ENCODE measurements around the gene KRTAP10-3. TPM values are rescaled to one million over a fixed set of nuclear protein-coding genes. Genes with fewer than 3 reads are reported as not detected.

Gene KRTAP10-3, protein sequence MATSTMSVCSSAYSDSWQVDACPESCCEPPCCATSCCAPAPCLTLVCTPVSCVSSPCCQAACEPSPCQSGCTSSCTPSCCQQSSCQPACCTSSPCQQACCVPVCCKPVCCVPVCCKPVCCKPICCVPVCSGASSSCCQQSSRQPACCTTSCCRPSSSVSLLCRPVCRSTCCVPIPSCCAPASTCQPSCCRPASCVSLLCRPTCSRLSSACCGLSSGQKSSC
- not detected in 2 replicates for polyA plus RNA-seq (2013)

DNA sequence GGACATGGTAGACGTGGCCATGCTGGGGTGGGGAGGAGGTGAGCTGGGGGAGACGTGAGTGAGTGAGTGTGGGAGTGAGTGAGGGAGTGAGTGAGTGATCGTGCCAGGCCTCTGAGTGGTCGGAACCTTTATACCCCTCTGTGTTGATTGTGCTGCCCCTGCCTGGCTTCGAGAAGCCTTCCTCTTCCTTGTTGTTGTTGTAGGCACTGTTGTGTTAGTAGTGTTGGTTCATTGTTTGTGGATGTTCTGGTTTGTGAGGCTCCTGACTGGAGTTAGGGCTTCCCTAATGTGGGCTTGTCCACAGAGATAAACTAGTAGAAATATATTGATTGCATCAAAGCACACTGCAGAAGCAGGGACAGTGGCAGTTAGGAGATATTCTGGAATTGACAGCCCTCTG is at the start of gene KRTAP10-3:
Gene KRTAP10-3, minus strand, starts transcription at position 101 of the 400 bp plus-strand sequence. Its CDS starts 80 bp downstream, at position 21.
- Histone ChIP-seq H3K36me3 (ENCODE audit: control insufficient read depth in 1 of 2, insufficient read depth in 2 of 2, low read length in 2 of 2) (no peaks in the 10 kb centered on the region), H3K23ac (ENCODE audit: low read length) (no peak within 1 kb of the TSS), H3K4me3 (ENCODE audit: low read depth, low read length) (no peak within 1 kb of the TSS), H2BK12ac (ENCODE audit: low read length) (no peak within 1 kb of the TSS), H3K79me1 (ENCODE audit: low read length) (no peaks in the 10 kb centered on the region), H2BK120ac (ENCODE audit: insufficient read depth, low read length, poor library complexity) (no peak within 1 kb of the TSS), H3K18ac (ENCODE audit: low read length) (no peak within 1 kb of the TSS), H4K8ac (ENCODE audit: low read depth, low read length) (no peak within 1 kb of the TSS), H3K9me3 (ENCODE audit: insufficient read depth, low read depth, low read length) (peaks cover 2% of the 10 kb centered on the region), H3K27ac (ENCODE audit: low read depth, low read length) (no peak within 1 kb of the TSS), H3K4me2 (ENCODE audit: low read length) (no peak within 1 kb of the TSS), H2BK5ac (ENCODE audit: low read depth, low read length, poor library complexity) (no peak within 1 kb of the TSS), H3K4ac (ENCODE audit: low read depth, low read length) (no peak within 1 kb of the TSS), H2AFZ (ENCODE audit: insufficient read depth, low read length, poor library complexity) (no peak within 1 kb of the TSS), H3K14ac (ENCODE audit: low read length) (no peak within 1 kb of the TSS), H3K27me3 (ENCODE audit: insufficient read depth, low read length) (no peaks in the 10 kb centered on the region), H3K79me2 (ENCODE audit: control insufficient read depth, insufficient read depth, low read length, poor library complexity) (no peaks in the 10 kb centered on the region), H4K91ac (ENCODE audit: low read depth, low read length) (no peak within 1 kb of the TSS), H2AK5ac (ENCODE audit: low read length) (no peak within 1 kb of the TSS), H3K4me1 (ENCODE audit: control insufficient read depth in 1 of 2, insufficient read depth in 2 of 2, low read length in 2 of 2) (no peaks in the 10 kb centered on the region), H4K12ac (ENCODE audit: low read depth, low read length) (no peak within 1 kb of the TSS), H3K9ac (ENCODE audit: low read length) (no peak within 1 kb of the TSS)
- no peak for DNase-seq
- WGBS (ENCODE audit: extremely low coverage, insufficient coverage, insufficient read length): no CpG with 5 or more reads among the region's 5 CpGs

GRCh38 chr21:44606495-44606894 is 47.9 kb upstream of the KRTAP10-3 start:
- Histone ChIP-seq H3K4me1 (ENCODE audit: control insufficient read depth in 1 of 2, insufficient read depth in 2 of 2, low read length in 2 of 2) (no peaks in the 10 kb centered on the region), H3K14ac (ENCODE audit: low read length) (no peak overlapping the region), H3K36me3 (ENCODE audit: control insufficient read depth in 1 of 2, insufficient read depth in 2 of 2, low read length in 2 of 2) (no peaks in the 10 kb centered on the region), H2AK5ac (ENCODE audit: low read length) (no peak overlapping the region), H4K12ac (ENCODE audit: low read depth, low read length) (no peak overlapping the region), H3K4ac (ENCODE audit: low read depth, low read length) (no peak overlapping the region), H3K9me3 (ENCODE audit: insufficient read depth, low read depth, low read length) (peaks cover 9% of the 10 kb centered on the region), H3K27ac (ENCODE audit: low read depth, low read length) (no peak overlapping the region), H3K18ac (ENCODE audit: low read length) (no peak overlapping the region), H2BK12ac (ENCODE audit: low read length) (no peak overlapping the region), H4K8ac (ENCODE audit: low read depth, low read length) (no peak overlapping the region), H3K27me3 (ENCODE audit: insufficient read depth, low read length) (no peaks in the 10 kb centered on the region), H3K79me2 (ENCODE audit: control insufficient read depth, insufficient read depth, low read length, poor library complexity) (no peaks in the 10 kb centered on the region), H3K9ac (ENCODE audit: low read length) (no peak overlapping the region), H3K79me1 (ENCODE audit: low read length) (no peaks in the 10 kb centered on the region), H3K23ac (ENCODE audit: low read length) (no peak overlapping the region), H2BK5ac (ENCODE audit: low read depth, low read length, poor library complexity) (no peak overlapping the region), H2AFZ (ENCODE audit: insufficient read depth, low read length, poor library complexity) (no peak overlapping the region), H3K4me2 (ENCODE audit: low read length) (no peak overlapping the region), H3K4me3 (ENCODE audit: low read depth, low read length) (no peak overlapping the region), H2BK120ac (ENCODE audit: insufficient read depth, low read length, poor library complexity) (no peak overlapping the region), H4K91ac (ENCODE audit: low read depth, low read length) (no peak overlapping the region)
- DNase-seq: no peak
- no CpG with 5 or more reads among the region's 4 CpGs for WGBS (ENCODE audit: extremely low coverage, insufficient coverage, insufficient read length)

DNA sequence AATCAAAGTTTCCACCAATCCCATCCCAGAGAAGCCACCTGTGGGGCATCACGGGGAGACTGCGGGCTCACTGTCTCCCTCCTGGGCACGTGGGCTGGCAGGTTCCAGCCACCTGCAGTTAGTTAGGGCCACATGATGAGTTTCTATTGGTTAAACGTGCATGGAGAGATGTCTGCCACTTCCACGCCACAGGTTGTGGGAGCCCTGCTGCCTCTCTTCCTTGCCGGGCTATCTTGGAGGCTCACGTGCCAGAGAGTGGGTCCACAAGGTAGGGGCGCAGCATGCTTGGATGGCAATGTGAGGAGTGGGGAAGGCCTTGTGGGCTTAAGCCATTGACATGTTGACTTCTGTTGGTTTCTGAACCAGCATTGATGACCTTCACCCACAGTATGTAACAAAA is 45.3 kb upstream of the KRTAP10-3 start:
- DNase-seq: no peak
- H2BK12ac ChIP-seq (ENCODE audit: low read length): no peak overlapping the region
- no peak overlapping the region for H2BK5ac ChIP-seq (ENCODE audit: low read depth, low read length, poor library complexity)
- no peak overlapping the region for H4K12ac ChIP-seq (ENCODE audit: low read depth, low read length)
- no peaks in the 10 kb centered on the region for H3K36me3 ChIP-seq (ENCODE audit: control insufficient read depth in 1 of 2, insufficient read depth in 2 of 2, low read length in 2 of 2)
- no peak overlapping the region for H3K4ac ChIP-seq (ENCODE audit: low read depth, low read length)
- no peaks in the 10 kb centered on the region for H3K79me2 ChIP-seq (ENCODE audit: control insufficient read depth, insufficient read depth, low read length, poor library complexity)
- H3K4me3 ChIP-seq (ENCODE audit: low read depth, low read length): no peak overlapping the region
- H3K79me1 ChIP-seq (ENCODE audit: low read length): no peaks in the 10 kb centered on the region
- WGBS (ENCODE audit: extremely low coverage, insufficient coverage, insufficient read length): no CpG with 5 or more reads among the region's 8 CpGs
- H3K18ac ChIP-seq (ENCODE audit: low read length): no peak overlapping the region
- H3K9me3 ChIP-seq (ENCODE audit: insufficient read depth, low read depth, low read length): peaks cover 7% of the 10 kb centered on the region
- no peak overlapping the region for H4K91ac ChIP-seq (ENCODE audit: low read depth, low read length)
- H3K23ac ChIP-seq (ENCODE audit: low read length): no peak overlapping the region
- H3K27ac ChIP-seq (ENCODE audit: low read depth, low read length): no peak overlapping the region
- no peak overlapping the region for H2AFZ ChIP-seq (ENCODE audit: insufficient read depth, low read length, poor library complexity)
- no peak overlapping the region for H2BK120ac ChIP-seq (ENCODE audit: insufficient read depth, low read length, poor library complexity)
- no peak overlapping the region for H3K4me2 ChIP-seq (ENCODE audit: low read length)
- H3K9ac ChIP-seq (ENCODE audit: low read length): no peak overlapping the region
- H4K8ac ChIP-seq (ENCODE audit: low read depth, low read length): no peak overlapping the region
- no peaks in the 10 kb centered on the region for H3K4me1 ChIP-seq (ENCODE audit: control insufficient read depth in 1 of 2, insufficient read depth in 2 of 2, low read length in 2 of 2)
- H2AK5ac ChIP-seq (ENCODE audit: low read length): no peak overlapping the region
- no peaks in the 10 kb centered on the region for H3K27me3 ChIP-seq (ENCODE audit: insufficient read depth, low read length)
- H3K14ac ChIP-seq (ENCODE audit: low read length): no peak overlapping the region

DNA sequence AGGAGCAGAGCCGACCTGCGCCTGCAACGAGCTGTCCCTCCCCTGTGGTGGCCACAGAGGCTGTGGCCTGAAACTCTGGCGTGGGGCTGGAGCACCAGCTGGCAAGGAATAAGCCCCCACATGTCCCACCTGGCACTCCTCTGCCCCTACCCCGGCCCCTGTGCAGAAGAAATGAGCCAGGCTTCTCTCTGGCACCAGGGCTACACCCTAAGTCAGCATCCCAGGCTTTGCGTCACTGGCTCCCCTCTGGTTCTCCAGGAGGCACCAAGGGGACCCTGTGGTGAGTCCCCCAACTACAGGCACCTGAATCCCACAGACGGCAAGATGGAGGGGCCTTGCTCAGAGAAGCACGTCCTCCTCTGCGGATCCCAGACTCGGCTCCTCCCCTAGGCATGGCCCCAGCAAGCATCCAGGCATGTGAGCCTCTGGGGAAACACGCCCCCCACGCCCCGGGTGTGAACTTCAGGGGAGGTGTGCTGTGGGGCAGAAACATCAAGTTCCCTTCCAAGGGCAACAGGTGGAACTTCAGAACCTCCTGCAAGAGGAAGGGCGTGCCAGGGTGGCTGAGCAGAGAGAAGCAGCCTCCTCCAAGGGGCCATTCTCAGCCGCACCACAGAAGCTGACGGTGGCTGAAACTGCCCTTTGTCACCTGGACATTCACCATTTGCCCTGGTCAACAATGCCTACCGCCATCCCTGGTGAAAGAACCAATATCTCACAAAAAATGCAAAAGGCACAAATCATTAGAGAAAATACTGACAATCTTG is 44.7 kb upstream of the KRTAP10-3 start:
- Histone ChIP-seq H3K9me3 (ENCODE audit: insufficient read depth, low read depth, low read length) (peaks cover 7% of the 10 kb centered on the region), H3K23ac (ENCODE audit: low read length) (no peak overlapping the region), H3K18ac (ENCODE audit: low read length) (no peak overlapping the region), H2BK12ac (ENCODE audit: low read length) (no peak overlapping the region), H3K4me3 (ENCODE audit: low read depth, low read length) (no peak overlapping the region), H4K12ac (ENCODE audit: low read depth, low read length) (no peak overlapping the region), H3K36me3 (ENCODE audit: control insufficient read depth in 1 of 2, insufficient read depth in 2 of 2, low read length in 2 of 2) (no peaks in the 10 kb centered on the region), H3K79me2 (ENCODE audit: control insufficient read depth, insufficient read depth, low read length, poor library complexity) (no peaks in the 10 kb centered on the region), H3K27me3 (ENCODE audit: insufficient read depth, low read length) (no peaks in the 10 kb centered on the region), H3K27ac (ENCODE audit: low read depth, low read length) (no peak overlapping the region), H3K4me2 (ENCODE audit: low read length) (no peak overlapping the region), H3K4me1 (ENCODE audit: control insufficient read depth in 1 of 2, insufficient read depth in 2 of 2, low read length in 2 of 2) (no peaks in the 10 kb centered on the region), H2BK120ac (ENCODE audit: insufficient read depth, low read length, poor library complexity) (no peak overlapping the region), H3K9ac (ENCODE audit: low read length) (no peak overlapping the region), H4K8ac (ENCODE audit: low read depth, low read length) (no peak overlapping the region), H2AFZ (ENCODE audit: insufficient read depth, low read length, poor library complexity) (no peak overlapping the region), H3K4ac (ENCODE audit: low read depth, low read length) (no peak overlapping the region), H2BK5ac (ENCODE audit: low read depth, low read length, poor library complexity) (no peak overlapping the region), H3K14ac (ENCODE audit: low read length) (no peak overlapping the region), H4K91ac (ENCODE audit: low read depth, low read length) (no peak overlapping the region), H3K79me1 (ENCODE audit: low read length) (no peaks in the 10 kb centered on the region), H2AK5ac (ENCODE audit: low read length) (no peak overlapping the region)
- no peak for DNase-seq
- no CpG with 5 or more reads among the region's 17 CpGs for WGBS (ENCODE audit: extremely low coverage, insufficient coverage, insufficient read length)
